ENCODE data around the gene COG5. TPM values are rescaled to one million over a fixed set of nuclear protein-coding genes. Genes with fewer than 3 reads are reported as not detected.

The COG5 gene
- total and polyA plus RNA-seq, 2 of the 4 experiments (the other 2 are of a cell fraction): 18.5 to 27.4 TPM

DNA sequence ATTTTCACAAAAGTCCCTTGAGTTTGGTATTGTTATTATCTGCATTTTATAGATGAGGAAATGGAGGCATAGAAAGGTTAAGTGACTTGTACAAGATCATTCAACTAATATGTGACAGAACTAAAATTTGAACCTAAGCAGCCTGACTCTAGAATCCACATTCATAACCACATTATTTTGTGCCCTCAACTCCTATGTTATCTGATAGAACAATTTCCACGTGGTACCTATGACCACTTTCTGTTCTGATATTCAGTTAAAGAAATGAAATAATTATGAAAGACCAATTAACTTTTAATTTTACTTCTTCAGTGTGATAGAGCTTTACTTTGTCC, 33.8 kb upstream of the COG5 start:
- no peak overlapping the region for H3K4me2 ChIP-seq (ENCODE audit: low read depth, low read length)
- BruUV-seq (replicated peaks): no TSS peak
- in situ Hi-C loops (cut with MboI; ENCODE audit: low sequenced_read_pairs): no loop called here

More for the DNA sequence above, 33.8 kb upstream of the COG5 start:
- no peaks in the 10 kb centered on the region for H3K27me3 ChIP-seq (ENCODE audit: control insufficient read depth, insufficient read depth, low read length)
- no peak overlapping the region for H3K56ac ChIP-seq (ENCODE audit: extremely low read depth, insufficient read depth, low read length)
- intact Hi-C loops (cut with micrococcal nuclease): no loop called here
- H4K91ac ChIP-seq (ENCODE audit: insufficient read depth, low read depth, low read length): no peak overlapping the region
- no peak overlapping the region for H3K18ac ChIP-seq (ENCODE audit: low read depth, low read length)
- H3K36me3 ChIP-seq (ENCODE audit: control insufficient read depth, insufficient read depth, low read length): peaks cover 10% of the 10 kb centered on the region
- TF ChIP-seq, protein P1, sequence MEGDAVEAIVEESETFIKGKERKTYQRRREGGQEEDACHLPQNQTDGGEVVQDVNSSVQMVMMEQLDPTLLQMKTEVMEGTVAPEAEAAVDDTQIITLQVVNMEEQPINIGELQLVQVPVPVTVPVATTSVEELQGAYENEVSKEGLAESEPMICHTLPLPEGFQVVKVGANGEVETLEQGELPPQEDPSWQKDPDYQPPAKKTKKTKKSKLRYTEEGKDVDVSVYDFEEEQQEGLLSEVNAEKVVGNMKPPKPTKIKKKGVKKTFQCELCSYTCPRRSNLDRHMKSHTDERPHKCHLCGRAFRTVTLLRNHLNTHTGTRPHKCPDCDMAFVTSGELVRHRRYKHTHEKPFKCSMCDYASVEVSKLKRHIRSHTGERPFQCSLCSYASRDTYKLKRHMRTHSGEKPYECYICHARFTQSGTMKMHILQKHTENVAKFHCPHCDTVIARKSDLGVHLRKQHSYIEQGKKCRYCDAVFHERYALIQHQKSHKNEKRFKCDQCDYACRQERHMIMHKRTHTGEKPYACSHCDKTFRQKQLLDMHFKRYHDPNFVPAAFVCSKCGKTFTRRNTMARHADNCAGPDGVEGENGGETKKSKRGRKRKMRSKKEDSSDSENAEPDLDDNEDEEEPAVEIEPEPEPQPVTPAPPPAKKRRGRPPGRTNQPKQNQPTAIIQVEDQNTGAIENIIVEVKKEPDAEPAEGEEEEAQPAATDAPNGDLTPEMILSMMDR (conservative IDR thresholded peaks at IDR 0.05; ENCODE audit: low read depth, low read length): no peak
- H3K9ac ChIP-seq (ENCODE audit: low read depth, low read length): no peak overlapping the region
- no peak overlapping the region for H2BK20ac ChIP-seq (ENCODE audit: low read depth, low read length)
- H2AK5ac ChIP-seq (ENCODE audit: low read depth, low read length): no peak overlapping the region
- H4K20me1 ChIP-seq (ENCODE audit: insufficient read depth, low read length): no peaks in the 10 kb centered on the region
- ChIA-PET CTCF (no interaction called here), POLR2A (ENCODE audit: unreplicated experiment) (no interaction called here)
- H4K5ac ChIP-seq (ENCODE audit: low read depth, low read length): no peak overlapping the region
- no peak overlapping the region for H3K23ac ChIP-seq (ENCODE audit: low read depth, low read length)
- dilution Hi-C loops (cut with HindIII; ENCODE audit: low sequenced_read_pairs, unreplicated experiment): no loop called here
- H2AFZ ChIP-seq (replicated peaks; ENCODE audit: low read length, poor library complexity): no peak overlapping the region
- DNase-seq (no peak), ATAC-seq (ENCODE audit: low read depth) (no peak)
- H3K27ac ChIP-seq (ENCODE audit: insufficient read depth, low read length): no peak overlapping the region
- H2BK120ac ChIP-seq (ENCODE audit: low read depth, low read length): no peak overlapping the region
- H3K4me1 ChIP-seq (ENCODE audit: control insufficient read depth, insufficient read depth, low read length): no peaks in the 10 kb centered on the region; the same call in 1 of the 2 replicates
- peaks cover 3 to 12% of the 10 kb centered on the region in 2 experiments; a peak in 3 of 4 replicates for H3K79me1 ChIP-seq (ENCODE audit: low read depth in 1 of 2, low read length in 2 of 2)
- no peak overlapping the region for H2BK15ac ChIP-seq (ENCODE audit: low read depth, low read length)
- H4K8ac ChIP-seq (ENCODE audit: low read depth in 2 of 2, low read length in 2 of 2): no peak overlapping the region
- H3K4ac ChIP-seq (ENCODE audit: low read depth, low read length): no peak overlapping the region
- no peak overlapping the region for H2AK9ac ChIP-seq (replicated peaks; ENCODE audit: low read depth, low read length, poor library complexity)
- peaks cover 3% of the 10 kb centered on the region for H3K9me1 ChIP-seq (ENCODE audit: insufficient read depth, low read length)
- no CpG with 5 or more reads among the region's 1 CpG for WGBS, 2 experiments (ENCODE audit: extremely low coverage in 2 of 2, insufficient read length in 1 of 2)
- H3K14ac ChIP-seq (replicated peaks; ENCODE audit: low read depth, low read length): no peak overlapping the region
- no peak overlapping the region for H3K4me3 ChIP-seq (ENCODE audit: insufficient read depth, low read depth, low read length)
- no peak overlapping the region for H2BK5ac ChIP-seq (ENCODE audit: low read depth, low read length, poor library complexity, severe bottlenecking)
- H3K9me3 ChIP-seq (ENCODE audit: control insufficient read depth, insufficient read depth, low read length): no peaks in the 10 kb centered on the region

All from IMR-90 (cell line).